Ectodermal cell (in vitro differentiated cells): ENCODE results near the gene EYA4.

ENCODE experiments used
- H3K27ac ChIP-seq: 2 replicates; pipeline ENCODE4 v1.7.0; 2013; ENCODE audit warnings: mild to moderate bottlenecking, low read depth, low read length; ENCODE audit not compliant: insufficient read depth, poor library complexity, severe bottlenecking
- H3K27me3 ChIP-seq: 2 replicates; pipeline ENCODE4 v1.7.0; 2013; ENCODE audit warnings: mild to moderate bottlenecking, low read length; ENCODE audit not compliant: insufficient read depth, control insufficient read depth, poor library complexity, severe bottlenecking
- H3K36me3 ChIP-seq: one replicate; pipeline ENCODE4 v1.7.0; 2013; ENCODE audit warnings: low read length; ENCODE audit not compliant: control insufficient read depth, insufficient read depth
- H3K4me1 ChIP-seq: one replicate; pipeline ENCODE4 v1.7.0; 2013; ENCODE audit warnings: low read length; ENCODE audit not compliant: control insufficient read depth, insufficient read depth
- H3K4me3 ChIP-seq: 2 replicates; pipeline ENCODE4 v1.7.0; 2013; ENCODE audit warnings: low read depth, low read length, control low read depth; ENCODE audit not compliant: insufficient read depth
- H3K9me3 ChIP-seq: 2 replicates; pipeline ENCODE4 v1.7.0; 2013; ENCODE audit warnings: mild to moderate bottlenecking, low read length, moderate library complexity; ENCODE audit not compliant: control insufficient read depth
- WGBS, 2 experiments: methylation state at CpG; one replicate each; pipeline ENCODE4 v1.1.7; 2013; ENCODE audit warnings: missing lambda C conversion rate in 2 of 2; 5-methylcytosine and 5-hydroxymethylcytosine counted together

The EYA4 gene

GRCh38 chr6:133254552-133255228 is 13.5 kb downstream of the EYA4 start:
- no peaks in the 10 kb centered on the region for H3K4me1 ChIP-seq
- H3K27ac ChIP-seq: no peak overlapping the region
- 82 to 90% methylated on average over 3 of the region's 3 CpGs for WGBS, 2 experiments
- no peak overlapping the region for H3K4me3 ChIP-seq
- H3K27me3 ChIP-seq: no peaks in the 10 kb centered on the region
- no peaks in the 10 kb centered on the region for H3K36me3 ChIP-seq
- no peaks in the 10 kb centered on the region for H3K9me3 ChIP-seq

GRCh38 chr6:133257545-133258105 is 16.5 kb downstream of the EYA4 start:
- H3K36me3 ChIP-seq: no peaks in the 10 kb centered on the region
- 64 to 70% methylated on average over 2 to 4 of the region's 5 CpGs for WGBS, 2 experiments
- H3K27ac ChIP-seq: no peak overlapping the region
- H3K9me3 ChIP-seq: no peaks in the 10 kb centered on the region
- no peaks in the 10 kb centered on the region for H3K4me1 ChIP-seq
- no peak overlapping the region for H3K4me3 ChIP-seq
- no peaks in the 10 kb centered on the region for H3K27me3 ChIP-seq

DNA sequence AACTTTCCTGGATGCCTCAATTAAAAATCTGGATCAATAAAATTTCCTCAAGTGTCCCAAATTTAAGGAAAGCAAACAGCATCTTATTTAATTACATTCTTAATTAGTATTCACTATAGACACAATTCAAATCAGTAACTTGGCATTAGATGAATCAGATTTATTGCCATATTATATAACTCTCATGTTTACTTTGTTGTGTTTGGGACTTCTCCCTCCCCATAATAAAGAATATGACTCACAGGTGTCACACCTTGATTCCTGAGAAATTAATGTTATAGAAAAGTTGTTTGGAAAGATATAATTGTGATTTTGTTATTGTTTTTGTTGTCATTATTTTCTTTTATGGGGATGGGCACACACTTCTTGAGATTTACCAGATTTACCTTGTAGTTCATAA is 18.4 kb downstream of the EYA4 start:
- H3K27ac ChIP-seq: no peak overlapping the region
- H3K4me3 ChIP-seq: no peak overlapping the region
- H3K36me3 ChIP-seq: no peaks in the 10 kb centered on the region
- no peaks in the 10 kb centered on the region for H3K27me3 ChIP-seq
- no peaks in the 10 kb centered on the region for H3K4me1 ChIP-seq
- no peaks in the 10 kb centered on the region for H3K9me3 ChIP-seq

DNA sequence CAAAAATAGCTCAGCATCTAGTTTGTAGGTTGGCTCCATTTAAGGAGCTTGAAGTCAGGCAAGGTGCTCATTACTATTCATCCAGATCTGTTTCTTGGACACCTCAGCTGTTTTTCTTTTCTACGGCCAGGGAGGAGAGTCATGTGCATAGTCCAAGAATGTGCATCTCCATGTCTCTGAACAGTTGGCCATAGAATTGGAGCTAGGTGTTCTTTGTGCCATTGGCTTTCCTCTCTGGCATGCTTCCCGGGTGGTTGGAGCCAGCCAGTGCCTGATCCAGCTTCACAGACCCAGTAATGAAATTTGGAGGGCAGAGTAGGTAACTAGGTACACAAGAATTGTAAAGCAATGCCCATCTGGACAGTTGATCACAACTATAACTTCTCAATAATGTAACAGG is 21.6 kb downstream of the EYA4 start:
- H3K36me3 ChIP-seq: no peaks in the 10 kb centered on the region
- H3K4me3 ChIP-seq: no peak overlapping the region
- 96% methylated on average over 2 of the region's 2 CpGs for WGBS, 2 experiments
- H3K27me3 ChIP-seq: no peaks in the 10 kb centered on the region
- no peaks in the 10 kb centered on the region for H3K9me3 ChIP-seq
- no peaks in the 10 kb centered on the region for H3K4me1 ChIP-seq
- no peak overlapping the region for H3K27ac ChIP-seq

- H3K36me3 ChIP-seq: no peaks in the 10 kb centered on the region
- H3K27me3 ChIP-seq: no peaks in the 10 kb centered on the region
- H3K27ac ChIP-seq: no peak overlapping the region
- no peaks in the 10 kb centered on the region for H3K4me1 ChIP-seq
- WGBS, 2 experiments: 95 to 96% methylated on average over 3 to 4 of the region's 4 CpGs
- no peak overlapping the region for H3K4me3 ChIP-seq
- no peaks in the 10 kb centered on the region for H3K9me3 ChIP-seq
Observed at GRCh38 chr6:133265066-133265465, 23.9 kb downstream of the EYA4 start.

DNA sequence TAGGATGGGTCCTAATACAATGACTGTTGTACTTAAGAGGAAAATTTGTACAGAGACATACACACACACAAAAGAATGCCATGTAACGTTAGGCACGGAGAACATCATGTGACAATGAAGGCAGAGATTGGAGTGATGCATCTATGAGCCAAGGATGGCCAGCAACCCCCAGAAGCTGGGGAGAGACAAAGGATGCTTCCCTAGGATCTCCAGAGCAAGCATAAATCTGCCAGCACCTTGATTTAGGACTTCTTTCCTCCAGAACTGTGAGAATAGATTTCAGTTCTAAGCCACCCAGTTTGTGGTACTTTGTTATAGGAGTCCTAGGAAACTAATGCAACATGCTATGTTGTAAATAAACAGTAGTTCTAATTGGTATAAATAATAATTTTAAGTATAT is 25.0 kb downstream of the EYA4 start:
- Histone ChIP-seq H3K4me3 (no peak overlapping the region), H3K27me3 (no peaks in the 10 kb centered on the region), H3K9me3 (no peaks in the 10 kb centered on the region), H3K36me3 (no peaks in the 10 kb centered on the region), H3K27ac (no peak overlapping the region), H3K4me1 (no peaks in the 10 kb centered on the region)
- WGBS, 2 experiments: 86 to 91% methylated on average over 2 of the region's 2 CpGs

DNA sequence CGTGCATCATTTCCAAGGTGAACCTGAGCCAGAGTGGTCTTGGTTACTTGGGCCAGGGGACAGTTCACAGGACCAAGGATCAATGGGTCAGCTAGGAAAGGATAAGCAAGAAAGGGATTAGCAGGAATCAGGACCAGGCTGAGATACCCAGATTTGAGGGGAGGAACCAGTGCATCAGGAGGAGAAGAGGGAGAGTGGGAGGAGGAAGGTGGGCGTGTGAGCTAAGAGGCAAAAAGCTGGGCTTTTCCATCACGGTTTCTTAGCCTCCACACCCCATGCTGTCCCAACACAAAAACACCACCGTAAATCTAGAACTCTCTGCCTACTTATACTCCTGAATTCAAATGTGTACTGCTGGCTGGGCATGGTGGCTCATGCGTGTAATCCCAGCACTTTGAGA is 27.5 kb downstream of the EYA4 start:
- 82 to 90% methylated on average over 5 of the region's 5 CpGs for WGBS, 2 experiments
- H3K36me3 ChIP-seq: no peaks in the 10 kb centered on the region
- H3K27ac ChIP-seq: no peak overlapping the region
- H3K9me3 ChIP-seq: no peaks in the 10 kb centered on the region
- H3K4me1 ChIP-seq: no peaks in the 10 kb centered on the region
- H3K4me3 ChIP-seq: no peak overlapping the region
- H3K27me3 ChIP-seq: no peaks in the 10 kb centered on the region

- no peaks in the 10 kb centered on the region for H3K4me1 ChIP-seq
- H3K9me3 ChIP-seq: no peaks in the 10 kb centered on the region
- no peak overlapping the region for H3K27ac ChIP-seq
- no peak overlapping the region for H3K4me3 ChIP-seq
- 92 to 100% methylated on average over 1 to 2 of the region's 4 CpGs for WGBS, 2 experiments
- no peaks in the 10 kb centered on the region for H3K36me3 ChIP-seq
- H3K27me3 ChIP-seq: no peaks in the 10 kb centered on the region
Observed at GRCh38 chr6:133274813-133275212, 33.7 kb downstream of the EYA4 start.

DNA sequence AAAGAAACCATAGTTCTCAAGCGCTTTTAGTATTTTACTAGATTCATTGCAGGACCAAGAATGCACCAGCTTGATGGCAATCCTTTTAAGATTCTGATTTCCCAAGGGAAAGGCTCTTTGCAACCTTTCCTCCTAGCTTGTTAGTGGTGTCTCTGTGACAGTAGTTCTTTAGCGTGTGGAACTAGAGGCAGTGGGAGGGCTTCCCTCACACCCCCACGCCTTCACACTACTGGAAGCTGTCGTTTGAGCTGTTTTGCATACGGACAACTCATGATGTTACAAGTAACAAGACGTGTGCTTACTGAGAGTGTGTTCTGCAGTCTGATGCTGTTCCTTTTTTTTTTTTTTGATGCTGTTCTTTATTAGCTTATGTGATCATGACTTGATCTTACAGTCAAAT is 34.1 kb downstream of the EYA4 start:
- Histone ChIP-seq H3K4me1 (no peaks in the 10 kb centered on the region), H3K9me3 (no peaks in the 10 kb centered on the region), H3K27ac (no peak overlapping the region), H3K27me3 (no peaks in the 10 kb centered on the region), H3K4me3 (no peak overlapping the region), H3K36me3 (no peaks in the 10 kb centered on the region)
- 77 to 84% methylated on average over 6 of the region's 6 CpGs for WGBS, 2 experiments

DNA sequence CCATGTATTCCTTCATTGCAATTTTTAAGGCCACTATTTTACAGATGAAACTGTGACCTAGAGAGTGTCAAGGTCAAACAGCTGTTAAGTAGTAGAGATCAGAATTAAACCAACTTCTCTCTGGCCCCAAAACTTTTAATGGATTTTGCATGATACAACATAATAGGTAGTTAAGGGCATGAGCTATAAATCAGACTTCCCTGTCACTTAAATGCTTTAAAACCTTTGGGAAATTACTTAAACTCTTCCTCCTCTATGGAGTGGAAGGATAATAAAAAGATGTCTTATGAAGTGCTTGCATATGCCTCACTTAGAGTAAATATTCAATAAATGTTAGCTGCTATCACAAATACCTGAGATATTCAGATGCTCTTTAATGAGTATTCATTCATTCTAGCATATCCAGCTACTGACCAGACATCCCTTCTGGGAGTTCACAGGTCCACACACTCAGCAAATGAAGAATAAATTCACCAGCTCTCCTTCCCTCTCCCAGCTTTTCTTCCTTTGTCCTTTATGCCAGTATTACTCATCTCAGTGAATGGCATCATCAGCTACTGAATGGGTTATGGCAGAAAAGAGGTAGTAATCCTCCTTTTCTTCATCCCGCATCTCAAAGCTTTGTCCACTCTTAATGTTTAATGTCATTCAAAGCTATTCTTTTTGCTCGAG is 36.2 kb downstream of the EYA4 start:
- H3K4me1 ChIP-seq: no peaks in the 10 kb centered on the region
- H3K27me3 ChIP-seq: no peaks in the 10 kb centered on the region
- no peaks in the 10 kb centered on the region for H3K9me3 ChIP-seq
- no peak overlapping the region for H3K4me3 ChIP-seq
- 85% methylated on average over 2 of the region's 2 CpGs; no CpG with 5 or more reads in 1 of the 2 experiments for WGBS, 2 experiments
- no peak overlapping the region for H3K27ac ChIP-seq
- H3K36me3 ChIP-seq: no peaks in the 10 kb centered on the region
